IPS DF 4.7 (cell line): ENCODE results near the gene SLCO3A1.

ENCODE experiments used
- DNase-seq: peaks from one replicate; pipeline ENCODE4 v3.0.0-alpha.2; 2013; ENCODE audit warnings: low spot score; ENCODE audit errors: extremely low read depth

Gene SLCO3A1

GRCh38 chr15:91997163-91997562, 143.7 kb downstream of the SLCO3A1 start:
- DNase-seq: no peak

GRCh38 chr15:92000709-92001108, 147.2 kb downstream of the SLCO3A1 start:
- no peak for DNase-seq

GRCh38 chr15:92001307-92001706, 147.8 kb downstream of the SLCO3A1 start:
- DNase-seq: no peak

- DNase-seq: no peak
Observed at GRCh38 chr15:92002666-92003065, 149.2 kb downstream of the SLCO3A1 start.

- DNase-seq: no peak
Observed at GRCh38 chr15:92003515-92004067, 150.1 kb downstream of the SLCO3A1 start.

- no peak for DNase-seq
Observed at GRCh38 chr15:92005154-92005553, 151.6 kb downstream of the SLCO3A1 start.

GRCh38 chr15:92006186-92007028, 152.9 kb downstream of the SLCO3A1 start:
- no peak for DNase-seq

GRCh38 chr15:92009162-92009561, 155.7 kb downstream of the SLCO3A1 start:
- no peak for DNase-seq

- DNase-seq: no peak
Observed at GRCh38 chr15:92011611-92012367, 158.3 kb downstream of the SLCO3A1 start.

- no peak for DNase-seq
Observed at GRCh38 chr15:92012368-92012629, 158.8 kb downstream of the SLCO3A1 start.

- no peak for DNase-seq
Observed at GRCh38 chr15:92012881-92013280, 159.4 kb downstream of the SLCO3A1 start.

- DNase-seq: no peak
Observed at GRCh38 chr15:92014281-92015030, 160.9 kb downstream of the SLCO3A1 start.

GRCh38 chr15:92017882-92018534, 164.5 kb downstream of the SLCO3A1 start:
- DNase-seq: no peak

- DNase-seq: no peak
Observed at GRCh38 chr15:92018535-92019239, 165.2 kb downstream of the SLCO3A1 start.

GRCh38 chr15:92019706-92020105, 166.2 kb downstream of the SLCO3A1 start:
- no peak for DNase-seq

GRCh38 chr15:92020207-92020606, 166.7 kb downstream of the SLCO3A1 start:
- DNase-seq: no peak

- no peak for DNase-seq
Observed at GRCh38 chr15:92020804-92021203, 167.3 kb downstream of the SLCO3A1 start.

GRCh38 chr15:92021792-92022191, 168.3 kb downstream of the SLCO3A1 start:
- no peak for DNase-seq

GRCh38 chr15:92023965-92024364, 170.5 kb downstream of the SLCO3A1 start:
- DNase-seq: no peak

GRCh38 chr15:92025706-92026270, 172.3 kb downstream of the SLCO3A1 start:
- no peak for DNase-seq
